ENCODE data around the gene CFAP410.

DNA sequence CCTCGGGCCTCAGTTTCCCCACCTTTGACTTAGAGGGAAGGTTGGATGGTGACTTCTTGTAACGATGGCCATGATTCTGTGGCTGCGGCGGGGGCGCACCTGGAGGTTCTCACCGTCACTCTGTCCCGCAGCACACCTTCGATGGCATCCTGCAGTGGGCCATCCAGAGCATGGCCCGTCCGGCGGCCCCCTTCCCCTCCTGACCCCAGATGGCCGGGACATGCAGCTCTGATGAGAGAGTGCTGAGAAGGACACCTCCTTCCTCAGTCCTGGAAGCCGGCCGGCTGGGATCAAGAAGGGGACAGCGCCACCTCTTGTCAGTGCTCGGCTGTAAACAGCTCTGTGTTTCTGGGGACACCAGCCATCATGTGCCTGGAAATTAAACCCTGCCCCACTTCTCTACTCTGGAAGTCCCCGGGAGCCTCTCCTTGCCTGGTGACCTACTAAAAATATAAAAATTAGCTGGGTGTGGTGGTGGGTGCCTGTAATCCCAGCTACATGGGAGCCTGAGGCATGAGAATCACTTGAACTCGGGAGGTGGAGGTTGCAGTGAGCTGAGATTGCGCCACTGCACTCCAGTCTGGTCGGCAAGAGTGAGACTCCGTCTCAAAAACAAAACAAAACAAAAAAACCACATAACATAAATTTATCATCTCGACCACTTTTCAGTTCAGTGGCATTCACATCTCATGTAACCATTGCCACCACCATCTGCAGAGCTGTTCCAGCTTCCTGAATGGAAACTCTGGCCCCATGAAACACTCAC, 41.5 kb downstream of the CFAP410 start:
- TF ChIP-seq, protein P1, sequence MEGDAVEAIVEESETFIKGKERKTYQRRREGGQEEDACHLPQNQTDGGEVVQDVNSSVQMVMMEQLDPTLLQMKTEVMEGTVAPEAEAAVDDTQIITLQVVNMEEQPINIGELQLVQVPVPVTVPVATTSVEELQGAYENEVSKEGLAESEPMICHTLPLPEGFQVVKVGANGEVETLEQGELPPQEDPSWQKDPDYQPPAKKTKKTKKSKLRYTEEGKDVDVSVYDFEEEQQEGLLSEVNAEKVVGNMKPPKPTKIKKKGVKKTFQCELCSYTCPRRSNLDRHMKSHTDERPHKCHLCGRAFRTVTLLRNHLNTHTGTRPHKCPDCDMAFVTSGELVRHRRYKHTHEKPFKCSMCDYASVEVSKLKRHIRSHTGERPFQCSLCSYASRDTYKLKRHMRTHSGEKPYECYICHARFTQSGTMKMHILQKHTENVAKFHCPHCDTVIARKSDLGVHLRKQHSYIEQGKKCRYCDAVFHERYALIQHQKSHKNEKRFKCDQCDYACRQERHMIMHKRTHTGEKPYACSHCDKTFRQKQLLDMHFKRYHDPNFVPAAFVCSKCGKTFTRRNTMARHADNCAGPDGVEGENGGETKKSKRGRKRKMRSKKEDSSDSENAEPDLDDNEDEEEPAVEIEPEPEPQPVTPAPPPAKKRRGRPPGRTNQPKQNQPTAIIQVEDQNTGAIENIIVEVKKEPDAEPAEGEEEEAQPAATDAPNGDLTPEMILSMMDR (IDR thresholded peaks at IDR 0.05), result peak in 2 of 3 donors; percentile 45 to 58
- TF ChIP-seq EP300 (IDR thresholded peaks at IDR 0.05) (no peak), POLR2A (IDR thresholded peaks at IDR 0.05) (no peak)
